H9 (cell line): Measurements from ENCODE around the gene RNASEH2B. TPM values are rescaled to one million over a fixed set of nuclear protein-coding genes. Genes with fewer than 3 reads are reported as not detected.

ENCODE experiments used
- DNase-seq: peaks from one replicate; pipeline ENCODE4 v3.0.0-alpha.2; 2017
- H2AFZ ChIP-seq: one replicate; pipeline ENCODE4 v1.6.1; 2013; ENCODE audit warnings: mild to moderate bottlenecking, low read length, control low read depth, moderate library complexity
- H2AK5ac ChIP-seq: 2 replicates; pipeline ENCODE4 v1.6.1; 2013; ENCODE audit warnings: low read length, control low read depth, mixed read lengths; ENCODE audit not compliant: insufficient read length
- H2BK120ac ChIP-seq: one replicate; pipeline ENCODE4 v1.6.1; 2013; ENCODE audit warnings: low read depth, mild to moderate bottlenecking, low read length, control low read depth, inconsistent platforms; ENCODE audit not compliant: poor library complexity, severe bottlenecking
- H2BK12ac ChIP-seq: 2 replicates; pipeline ENCODE4 v1.6.1; 2013; ENCODE audit warnings: low read length, control low read depth, mixed read lengths, low read depth; ENCODE audit not compliant: insufficient read length
- H2BK15ac ChIP-seq: 2 replicates; pipeline ENCODE4 v1.6.1; 2013; ENCODE audit warnings: low read depth, low read length, control low read depth
- H2BK20ac ChIP-seq: one replicate; pipeline ENCODE4 v1.6.1; 2013; ENCODE audit warnings: low read depth, mild to moderate bottlenecking, low read length, control low read depth, inconsistent platforms; ENCODE audit not compliant: poor library complexity, severe bottlenecking
- H2BK5ac ChIP-seq: 2 replicates; pipeline ENCODE4 v1.6.1; 2013; ENCODE audit warnings: low read length, control low read depth, mixed read lengths; ENCODE audit not compliant: insufficient read length
- H3K14ac ChIP-seq: 2 replicates; pipeline ENCODE4 v1.6.1; 2013; ENCODE audit warnings: low read length, control low read depth; ENCODE audit not compliant: insufficient read depth
- H3K18ac ChIP-seq: 2 replicates; pipeline ENCODE4 v1.6.1; 2013; ENCODE audit warnings: low read depth, mild to moderate bottlenecking, mixed read lengths, low read length, control low read depth; ENCODE audit not compliant: insufficient read length
- H3K23ac ChIP-seq: 2 replicates; pipeline ENCODE4 v1.6.1; 2013; ENCODE audit warnings: low read length, control low read depth, mixed read lengths, low read depth; ENCODE audit not compliant: insufficient read length
- H3K23me2 ChIP-seq: 2 replicates; pipeline ENCODE4 v1.6.1; 2013; ENCODE audit warnings: low read depth, mild to moderate bottlenecking, mixed read lengths, low read length, control low read depth; ENCODE audit not compliant: insufficient read length, poor library complexity, severe bottlenecking
- H3K27ac ChIP-seq: 2 replicates; pipeline ENCODE4 v1.5.1; 2013; ENCODE audit warnings: low read length, control low read depth, mixed read lengths, low read depth; ENCODE audit not compliant: insufficient read length
- H3K27me3 ChIP-seq: 2 replicates; pipeline ENCODE4 v1.6.1; 2013; ENCODE audit warnings: low read length, control low read depth, inconsistent platforms; ENCODE audit not compliant: insufficient read depth
- H3K4ac ChIP-seq: 2 replicates; pipeline ENCODE4 v1.6.1; 2013; ENCODE audit warnings: low read depth, mild to moderate bottlenecking, control low read depth, inconsistent platforms, low read length, moderate library complexity
- H3K4me1 ChIP-seq: 2 replicates; pipeline ENCODE4 v1.6.1; 2013; ENCODE audit warnings: low read length, control low read depth, inconsistent platforms; ENCODE audit not compliant: insufficient read depth
- H3K4me2 ChIP-seq: 2 replicates; pipeline ENCODE4 v1.6.1; 2013; ENCODE audit warnings: low read length, control low read depth, mixed read lengths; ENCODE audit not compliant: insufficient read length, insufficient read depth
- H3K56ac ChIP-seq: 2 replicates; pipeline ENCODE4 v1.6.1; 2013; ENCODE audit warnings: low read depth, mild to moderate bottlenecking, mixed read lengths, low read length, control low read depth; ENCODE audit not compliant: insufficient read length
- H3K79me1 ChIP-seq: 2 replicates; pipeline ENCODE4 v1.6.1; 2013; ENCODE audit warnings: low read depth, mild to moderate bottlenecking, moderate library complexity, low read length, control low read depth, inconsistent platforms; ENCODE audit not compliant: insufficient read depth, poor library complexity, severe bottlenecking
- H3K79me2 ChIP-seq: 2 replicates; pipeline ENCODE4 v1.6.1; 2013; ENCODE audit warnings: low read length, control low read depth, inconsistent platforms; ENCODE audit not compliant: insufficient read depth
- H3K9ac ChIP-seq: 2 replicates; pipeline ENCODE4 v1.6.1; 2013; ENCODE audit warnings: low read length, control low read depth, mixed read lengths; ENCODE audit not compliant: insufficient read length; ENCODE audit errors: extremely low read depth
- H3K9me3 ChIP-seq: one replicate; pipeline ENCODE4 v1.6.1; 2013; ENCODE audit warnings: low read depth, low read length, inconsistent platforms; ENCODE audit not compliant: control insufficient read depth
- H3T11ph ChIP-seq: one replicate; pipeline ENCODE4 v1.6.1; 2013; ENCODE audit warnings: mild to moderate bottlenecking, low read length, control low read depth, inconsistent platforms
- H4K20me1 ChIP-seq: one replicate; pipeline ENCODE4 v1.6.1; 2013; ENCODE audit not compliant: control insufficient read depth, insufficient read length, insufficient read depth
- H4K5ac ChIP-seq: 2 replicates; pipeline ENCODE4 v1.6.1; 2013; ENCODE audit warnings: low read depth, mild to moderate bottlenecking, mixed read lengths, low read length, control low read depth; ENCODE audit not compliant: insufficient read length
- H4K8ac ChIP-seq: replicated peaks from 2 replicates; pipeline ENCODE4 v1.6.1; 2013; ENCODE audit warnings: low read length, control low read depth, mixed read lengths, low read depth; ENCODE audit not compliant: insufficient read length
- H4K91ac ChIP-seq: 2 replicates; pipeline ENCODE4 v1.6.1; 2013; ENCODE audit warnings: low read depth, mild to moderate bottlenecking, moderate library complexity, mixed read lengths, low read length, control low read depth; ENCODE audit not compliant: insufficient read length
- H3K27ac Mint-ChIP-seq, 3 experiments: 2 replicates in 2 of 3; 3 replicates in 1 of 3; pipeline ENCODE4 v1.8.0; 2020 to 2021; ENCODE audit warnings: mixed read lengths in 3 of 3, mild to moderate bottlenecking in 1 of 3, moderate library complexity in 1 of 3
- H3K27me3 Mint-ChIP-seq: 2 replicates; pipeline ENCODE4 v1.8.0; 2021; ENCODE audit warnings: low read depth, mild to moderate bottlenecking, moderate library complexity, mixed read lengths
- H3K36me3 Mint-ChIP-seq, 3 experiments: 2 replicates in 2 of 3; 3 replicates in 1 of 3; pipeline ENCODE4 v1.8.0; 2020 to 2021; ENCODE audit warnings: low read depth in 3 of 3, mixed read lengths in 3 of 3; ENCODE audit not compliant: insufficient read depth in 1 of 3
- H3K4me1 Mint-ChIP-seq, 2 experiments: 2 replicates each; pipeline ENCODE4 v1.8.0; 2020; ENCODE audit warnings: mixed read lengths in 2 of 2
- H3K4me3 Mint-ChIP-seq, 2 experiments: 2 replicates in 1 of 2; 3 replicates in 1 of 2; pipeline ENCODE4 v1.8.0; 2020 to 2021; ENCODE audit warnings: mild to moderate bottlenecking in 2 of 2, mixed read lengths in 2 of 2, moderate library complexity in 1 of 2
- H3K9me3 Mint-ChIP-seq, 2 experiments: 2 replicates in 1 of 2; 3 replicates in 1 of 2; pipeline ENCODE4 v1.8.0; 2020; ENCODE audit warnings: mild to moderate bottlenecking in 2 of 2, mixed read lengths in 2 of 2, moderate library complexity in 1 of 2
- WGBS: extraction: QIAGEN DNeasy Blood & Tissue Kit; methylation state at CpG from one replicate; pipeline ENCODE4 v1.1.7; 2013; ENCODE audit warnings: missing lambda C conversion rate, low lambda C conversion rate, mixed read lengths; ENCODE audit not compliant: insufficient read length; ENCODE audit errors: extremely low coverage; 5-methylcytosine and 5-hydroxymethylcytosine counted together
- total RNA-seq: library from RNA; stranded (reverse); gene quantifications from 2 replicates; pipeline ENCODE4 v1.2.1, GENCODE V29; 2021
- TF ChIP-seq, protein P1 (sequence below): fragments of 200-600 bp; sonication (generic); conservative IDR thresholded peaks from 3 replicates; pipeline ENCODE4 v1.8.0; 2021; ENCODE audit warnings: antibody characterized with exemption, mild to moderate bottlenecking

RNASEH2B gene
- total RNA-seq, 1 experiment from 2014 or later: 53.9 TPM

- Mint-ChIP-seq H3K36me3 (no peaks in the 10 kb centered on the region; a peak in 1 of 7 replicates), H3K27me3 (no peaks in the 10 kb centered on the region), H3K27ac (peak overlapping the region in 1 of 3 experiments; percentile 57; a peak in 2 of 7 replicates), H3K9me3 (peaks cover 3 to 4% of the 10 kb centered on the region in 2 experiments; a peak in 3 of 5 replicates), H3K4me1 (peaks cover 4 to 6% of the 10 kb centered on the region in 2 experiments; a peak in 3 of 4 replicates), H3K4me3 (no peak overlapping the region; a peak in 1 of 5 replicates)
- Histone ChIP-seq H3K4me1 (no peaks in the 10 kb centered on the region), H4K20me1 (no peaks in the 10 kb centered on the region), H2AFZ (no peak overlapping the region), H4K5ac (no peak overlapping the region), H4K91ac (no peak overlapping the region), H2AK5ac (no peak overlapping the region), H2BK12ac (no peak overlapping the region), H3K79me2 (no peaks in the 10 kb centered on the region), H3K14ac (no peak overlapping the region), H3K56ac (no peak overlapping the region), H2BK5ac (no peak overlapping the region), H3K4me2 (no peak overlapping the region), H3K23ac (no peak overlapping the region), H3T11ph (no peak overlapping the region), H3K18ac (no peak overlapping the region), H4K8ac (no peak overlapping the region), H3K4ac (no peak overlapping the region), H3K27me3 (no peaks in the 10 kb centered on the region), H2BK120ac (no peak overlapping the region), H3K79me1 (no peaks in the 10 kb centered on the region), H2BK20ac (no peak overlapping the region), H3K27ac (no peak overlapping the region), H3K23me2 (no peaks in the 10 kb centered on the region), H3K9ac (no peak overlapping the region), H3K9me3 (no peaks in the 10 kb centered on the region), H2BK15ac (no peak overlapping the region)
- TF ChIP-seq, protein P1, sequence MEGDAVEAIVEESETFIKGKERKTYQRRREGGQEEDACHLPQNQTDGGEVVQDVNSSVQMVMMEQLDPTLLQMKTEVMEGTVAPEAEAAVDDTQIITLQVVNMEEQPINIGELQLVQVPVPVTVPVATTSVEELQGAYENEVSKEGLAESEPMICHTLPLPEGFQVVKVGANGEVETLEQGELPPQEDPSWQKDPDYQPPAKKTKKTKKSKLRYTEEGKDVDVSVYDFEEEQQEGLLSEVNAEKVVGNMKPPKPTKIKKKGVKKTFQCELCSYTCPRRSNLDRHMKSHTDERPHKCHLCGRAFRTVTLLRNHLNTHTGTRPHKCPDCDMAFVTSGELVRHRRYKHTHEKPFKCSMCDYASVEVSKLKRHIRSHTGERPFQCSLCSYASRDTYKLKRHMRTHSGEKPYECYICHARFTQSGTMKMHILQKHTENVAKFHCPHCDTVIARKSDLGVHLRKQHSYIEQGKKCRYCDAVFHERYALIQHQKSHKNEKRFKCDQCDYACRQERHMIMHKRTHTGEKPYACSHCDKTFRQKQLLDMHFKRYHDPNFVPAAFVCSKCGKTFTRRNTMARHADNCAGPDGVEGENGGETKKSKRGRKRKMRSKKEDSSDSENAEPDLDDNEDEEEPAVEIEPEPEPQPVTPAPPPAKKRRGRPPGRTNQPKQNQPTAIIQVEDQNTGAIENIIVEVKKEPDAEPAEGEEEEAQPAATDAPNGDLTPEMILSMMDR: no peak
- no CpG with 5 or more reads among the region's 2 CpGs for WGBS
- no peak for DNase-seq
Measured at GRCh38 chr13:50866817-50867636, 42.6 kb upstream of the RNASEH2B start.
